H1 (cell line): ENCODE data around the gene CHPF2. TPM values are rescaled to one million over a fixed set of nuclear protein-coding genes. Genes with fewer than 3 reads are reported as not detected.

Experiments used
- CTCF ChIA-PET: fragments of 300-600 bp; sonication (Branson Sonifier 250); formaldehyde crosslinking; loops from one replicate; lab custom pipeline; 2021; ENCODE audit not compliant: partially characterized antibody; lab: Charles Lee
- POLR2A ChIA-PET: fragments of 300-600 bp; sonication (Branson Sonifier 250); formaldehyde crosslinking; loops from one replicate; lab custom pipeline; 2021; ENCODE audit warnings: inconsistent platforms; ENCODE audit not compliant: partially characterized antibody; lab: Charles Lee
- DNase-seq, 2 experiments: peaks; one replicate each; pipeline versions ENCODE4 v3.0.0 to v3.0.0-alpha.2; 2010 to 2022; ENCODE audit warnings: low spot score in 2 of 2, low read depth in 1 of 2, mixed read lengths in 1 of 2
- FAIRE-seq: peaks from 2 replicates; lab custom pipeline; 2011; peaks lifted over from hg19 to GRCh38; lab: Jason Lieb, UNC
- H2AFZ ChIP-seq: 2 replicates; pipeline ENCODE4 v1.8.1; 2012; ENCODE audit warnings: low read length, inconsistent platforms
- H2AK5ac ChIP-seq: 2 replicates; pipeline ENCODE4 v1.6.1; 2013; ENCODE audit warnings: low read depth, low read length
- H2BK120ac ChIP-seq: replicated peaks from 2 replicates; pipeline ENCODE3; 2013; ENCODE audit warnings: low read depth, low read length, inconsistent platforms
- H2BK12ac ChIP-seq: 2 replicates; pipeline ENCODE4 v1.6.1; 2013; ENCODE audit warnings: low read depth, low read length
- H2BK15ac ChIP-seq: 2 replicates; pipeline ENCODE4 v1.6.1; 2013; ENCODE audit warnings: low read length
- H2BK20ac ChIP-seq: 2 replicates; pipeline ENCODE4 v1.6.1; 2013; ENCODE audit warnings: low read length
- H2BK5ac ChIP-seq: 2 replicates; pipeline ENCODE4 v1.6.1; 2013; ENCODE audit warnings: low read depth, low read length
- H3K14ac ChIP-seq: 2 replicates; pipeline ENCODE4 v1.6.1; 2013; ENCODE audit warnings: inconsistent platforms; ENCODE audit not compliant: insufficient read length
- H3K18ac ChIP-seq: 2 replicates; pipeline ENCODE4 v1.6.1; 2013; ENCODE audit warnings: low read length; ENCODE audit errors: extremely low read depth
- H3K23ac ChIP-seq: 2 replicates; pipeline ENCODE4 v1.6.1; 2013; ENCODE audit warnings: inconsistent platforms; ENCODE audit not compliant: insufficient read length
- H3K23me2 ChIP-seq: 2 replicates; pipeline ENCODE4 v1.6.1; 2013; ENCODE audit warnings: low read depth, low read length
- H3K27ac ChIP-seq: 2 replicates; pipeline ENCODE4 v1.6.1; 2011; ENCODE audit warnings: low read depth, low read length, inconsistent platforms
- H3K27me3 ChIP-seq, 4 experiments: replicated peaks in 1 of 4; 1 replicate in 1 of 4; 2 replicates in 3 of 4; pipeline versions ENCODE4 v1.6.1 to v1.8.1; 2011 to 2013; ENCODE audit warnings: low read length in 3 of 4, mild to moderate bottlenecking in 3 of 4, inconsistent platforms in 2 of 4, mixed read lengths in 2 of 4, moderate library complexity in 1 of 4; ENCODE audit not compliant: control insufficient read depth in 3 of 4, insufficient read depth in 3 of 4; ENCODE audit errors: extremely low read depth in 1 of 4
- H3K36me3 ChIP-seq, 4 experiments: 2 replicates each; pipeline versions ENCODE4 v1.6.1 to v1.8.1; 2011 to 2013; ENCODE audit warnings: mild to moderate bottlenecking in 4 of 4, low read length in 3 of 4, moderate library complexity in 2 of 4, control low read depth in 1 of 4, inconsistent platforms in 1 of 4; ENCODE audit not compliant: insufficient read depth in 4 of 4, control insufficient read depth in 2 of 4
- H3K4ac ChIP-seq: replicated peaks from 2 replicates; pipeline ENCODE3; 2013; ENCODE audit warnings: low read length, low read depth, mixed read lengths, inconsistent platforms; ENCODE audit not compliant: insufficient read length
- H3K4me1 ChIP-seq, 4 experiments: replicated peaks in 1 of 4; 1 replicate in 1 of 4; 2 replicates in 3 of 4; pipeline versions ENCODE4 v1.6.1 to v1.8.1; 2011 to 2013; ENCODE audit warnings: low read length in 3 of 4, inconsistent platforms in 2 of 4, mixed read lengths in 1 of 4; ENCODE audit not compliant: insufficient read depth in 4 of 4, control insufficient read depth in 3 of 4
- H3K4me2 ChIP-seq, 2 experiments: 2 replicates each; pipeline versions ENCODE4 v1.6.1 to v1.8.1; 2011 to 2013; ENCODE audit warnings: low read depth in 2 of 2, low read length in 2 of 2, control low read depth in 1 of 2, inconsistent platforms in 1 of 2, mild to moderate bottlenecking in 1 of 2; ENCODE audit not compliant: insufficient read depth in 1 of 2
- H3K4me3 ChIP-seq, 4 experiments: fragments of 200-600, 300-600 bp in 1 of 4; sonication (generic), shearing (Covaris generic), sonication (Bioruptor Twin) in 1 of 4; 2 replicates each; pipeline versions ENCODE4 v1.5.1 to v1.8.1; 2011 to 2016; ENCODE audit warnings: low read length in 4 of 4, low read depth in 3 of 4, control low read depth in 2 of 4, inconsistent platforms in 2 of 4, mild to moderate bottlenecking in 2 of 4, mixed read lengths in 1 of 4, moderate library complexity in 1 of 4; ENCODE audit not compliant: insufficient read depth in 2 of 4; ENCODE audit errors: extremely low read depth in 1 of 4
- H3K56ac ChIP-seq: replicated peaks from 2 replicates; pipeline ENCODE3; 2013; ENCODE audit warnings: low read depth, mild to moderate bottlenecking, mixed read lengths, low read length, inconsistent platforms; ENCODE audit not compliant: insufficient read length
- H3K79me1 ChIP-seq: 2 replicates; pipeline ENCODE4 v1.6.1; 2013; ENCODE audit warnings: low read depth, low read length, control low read depth
- H3K79me2 ChIP-seq, 2 experiments: 2 replicates each; pipeline versions ENCODE4 v1.6.1 to v1.8.1; 2012 to 2013; ENCODE audit warnings: low read length in 2 of 2, mild to moderate bottlenecking in 2 of 2, inconsistent platforms in 1 of 2; ENCODE audit not compliant: insufficient read depth in 2 of 2, control insufficient read depth in 1 of 2
- H3K9ac ChIP-seq, 4 experiments: replicated peaks in 1 of 4; 1 replicate in 1 of 4; 2 replicates in 3 of 4; pipeline versions ENCODE4 v1.6.1 to v1.8.1; 2011 to 2013; ENCODE audit warnings: low read depth in 3 of 4, low read length in 3 of 4, control low read depth in 2 of 4, mild to moderate bottlenecking in 2 of 4, moderate library complexity in 2 of 4, inconsistent platforms in 1 of 4; ENCODE audit errors: extremely low read depth in 1 of 4
- H3K9me3 ChIP-seq, 2 experiments: 2 replicates each; pipeline versions ENCODE4 v1.6.1 to v1.8.1; 2012 to 2013; ENCODE audit warnings: mild to moderate bottlenecking in 2 of 2, moderate library complexity in 2 of 2, control low read depth in 1 of 2, inconsistent platforms in 1 of 2, low read depth in 1 of 2, low read length in 1 of 2, mixed read lengths in 1 of 2; ENCODE audit not compliant: insufficient read depth in 2 of 2
- H4K20me1 ChIP-seq, 2 experiments: replicated peaks in 1 of 2; 2 replicates each; pipeline versions ENCODE3 to v1.8.1; 2011 to 2013; ENCODE audit warnings: inconsistent platforms in 2 of 2, low read length in 2 of 2, mild to moderate bottlenecking in 1 of 2; ENCODE audit not compliant: insufficient read depth in 2 of 2, control insufficient read depth in 1 of 2
- H4K5ac ChIP-seq: 2 replicates; pipeline ENCODE4 v1.6.1; 2013; ENCODE audit warnings: low read length, low read depth, mixed read lengths, inconsistent platforms; ENCODE audit not compliant: insufficient read length
- H4K8ac ChIP-seq: 2 replicates; pipeline ENCODE4 v1.8.0; 2013; ENCODE audit warnings: mild to moderate bottlenecking, moderate library complexity, low read length, inconsistent platforms; ENCODE audit not compliant: insufficient read depth; ENCODE audit errors: extremely low read depth
- H4K91ac ChIP-seq: replicated peaks from 2 replicates; pipeline ENCODE3; 2013; ENCODE audit warnings: low read length, mixed read lengths, inconsistent platforms; ENCODE audit not compliant: insufficient read length
- BCL11A ChIP-seq, 2 experiments: IDR thresholded peaks; one replicate each; pipeline ENCODE4 v1.6.1; 2011; ENCODE audit warnings: low read depth in 2 of 2, low read length in 2 of 2, mild to moderate bottlenecking in 2 of 2
- CBX8 ChIP-seq: fragments of 300-800, 300-1000 bp; sonication (generic); IDR thresholded peaks from 2 replicates; pipeline ENCODE4 v1.7.1; 2016; ENCODE audit warnings: low read depth, low read length, borderline replicate concordance
- E2F6 ChIP-seq: IDR thresholded peaks from 2 replicates; pipeline ENCODE4 v1.6.1; 2012; ENCODE audit warnings: inconsistent platforms
- GTF2F1 ChIP-seq: IDR thresholded peaks from 2 replicates; pipeline ENCODE4 v1.6.1; 2012; ENCODE audit warnings: low read depth, low read length, improper control_type of control experiment, borderline replicate concordance
- KDM5A ChIP-seq: fragments of 200-600 bp; IDR thresholded peaks from 2 replicates; pipeline ENCODE4 v1.7.1; 2012; ENCODE audit warnings: mild to moderate bottlenecking, low read length, inconsistent platforms, mixed read lengths
- POLR2A ChIP-seq, 2 experiments: IDR thresholded peaks; 1 replicate in 1 of 2; 2 replicates in 1 of 2; pipeline ENCODE4 v1.6.1; 2011; ENCODE audit warnings: low read depth in 2 of 2, low read length in 2 of 2, mild to moderate bottlenecking in 2 of 2; ENCODE audit errors: control extremely low read depth in 1 of 2
- SP1 ChIP-seq: IDR thresholded peaks from 2 replicates; pipeline ENCODE4 v1.6.1; 2011; ENCODE audit warnings: low read depth, low read length
- TAF1 ChIP-seq: IDR thresholded peaks from 2 replicates; pipeline ENCODE4 v1.6.1; 2011; ENCODE audit warnings: mild to moderate bottlenecking, low read depth, low read length
- TAF7 ChIP-seq: optimal IDR thresholded peaks from 2 replicates; pipeline ENCODE3; 2011; ENCODE audit warnings: low read depth, mild to moderate bottlenecking, inconsistent platforms, low read length, moderate library complexity, borderline replicate concordance
- USF2 ChIP-seq: IDR thresholded peaks from 2 replicates; pipeline ENCODE4 v1.6.1; 2011; ENCODE audit warnings: low read length, improper control_type of control experiment
- YY1 ChIP-seq: IDR thresholded peaks from 2 replicates; pipeline ENCODE4 v1.6.1; 2011; ENCODE audit warnings: low read depth, mild to moderate bottlenecking, low read length
- WGBS, 2 experiments: shearing (Covaris generic) in 1 of 2; methylation state at CpG; one replicate each; pipeline versions ENCODE4 v1.1.6 to v1.1.7; 2013 to 2015; ENCODE audit warnings: low lambda C conversion rate in 2 of 2, mixed read lengths in 2 of 2, inconsistent platforms in 1 of 2, low coverage in 1 of 2, missing lambda C conversion rate in 1 of 2; ENCODE audit not compliant: insufficient replicate concordance in 2 of 2, insufficient coverage in 1 of 2, insufficient read length in 1 of 2; ENCODE audit errors: extremely low coverage in 1 of 2, missing lambda C conversion rate in 1 of 2; 5-methylcytosine and 5-hydroxymethylcytosine counted together
- polyA plus RNA-seq, 7 experiments: library from polyadenylated mRNA; depleted of rRNA in 3 of 7; stranded (reverse) in 5 of 7; unstranded in 2 of 7; fragments of >200 nt in 5 of 7; fragments of 200-250 nt in 2 of 7; gene quantifications; 1 replicate in 5 of 7; 2 replicates in 1 of 7; 4 replicates in 1 of 7; pipeline versions ENCODE4 v1.2.1 to v1.2.3, GENCODE V29; 2011 to 2013; ENCODE audit warnings: missing spikeins in 2 of 7, mixed read lengths in 2 of 7
- total RNA-seq: library from RNA; stranded (reverse); fragmentation: NEBNext Ultra II Directional; extraction: Animal tissue kit (Norgen Biotek cat#: 25700); gene quantifications from 2 replicates; pipeline ENCODE4 v1.2.1, GENCODE V29; 2021

Gene CHPF2
- total and polyA plus RNA-seq, 2 of the 8 experiments (the other 6 are each of a cell fraction or from before 2014, with no cell fraction given), result 14.4 to 20.6 TPM

- Histone ChIP-seq H3K4me1 (peaks cover 0 to 12% (median 3%) of the 10 kb centered on the region in 4 experiments; a peak in 3 of 7 replicates), H3K27me3 (peaks cover 0 to 13% (median 0%) of the 10 kb centered on the region in 4 experiments; a peak in 2 of 7 replicates), H3K23ac (no peak overlapping the region), H2BK20ac (no peak overlapping the region), H4K20me1 (no peaks in the 10 kb centered on the region), H4K5ac (no peak overlapping the region), H3K4me3 (no peak overlapping the region), H3K56ac (no peak overlapping the region), H4K8ac (peak overlapping the region; percentile 28; the same call in 1 of the 2 replicates), H4K91ac (no peak overlapping the region), H2BK15ac (no peak overlapping the region), H2BK5ac (no peak overlapping the region), H3K9ac (no peak overlapping the region), H3K14ac (no peak overlapping the region), H3K23me2 (peaks cover 5% of the 10 kb centered on the region; the same call in 1 of the 2 replicates), H3K79me2 (no peaks in the 10 kb centered on the region), H3K18ac (no peak overlapping the region), H3K4ac (no peak overlapping the region), H2BK120ac (no peak overlapping the region), H3K36me3 (no peaks in the 10 kb centered on the region), H3K4me2 (no peak overlapping the region), H2BK12ac (no peak overlapping the region), H3K27ac (no peak overlapping the region), H2AK5ac (no peak overlapping the region), H3K79me1 (no peaks in the 10 kb centered on the region), H2AFZ (no peak overlapping the region), H3K9me3 (no peaks in the 10 kb centered on the region)
- CTCF ChIA-PET, result interaction anchor here (0.6 to 2.3 kb wide), 7 partner anchors 8 to 202 kb away, joined by 3 to 7 read pairs (median 4); partner anchors contain the start of gene ASB10
- POLR2A ChIA-PET, result interaction anchor here (0.9 to 1.6 kb wide), 3 partner anchors 13 to 15 kb away, joined by 3 to 5 read pairs (median 4); no protein-coding TSS in a partner anchor
- FAIRE-seq (no peak), DNase-seq (no peak)
- 72% methylated on average over 19 of the region's 19 CpGs; no CpG with 5 or more reads in 1 of the 2 experiments for WGBS, 2 experiments
- TF ChIP-seq USF2 (no peak), TAF7 (no peak), POLR2A (IDR thresholded peaks at IDR 0.05; ENCODE audit: control extremely low read depth in 1 of 2, low read depth in 2 of 2, low read length in 2 of 2) (no peak), TAF1 (no peak), BCL11A (IDR thresholded peaks at IDR 0.05; ENCODE audit: low read depth in 2 of 2, low read length in 2 of 2) (no peak), KDM5A (no peak), SP1 (no peak), GTF2F1 (no peak), CBX8 (no peak), E2F6 (peak; percentile 39; the same call in 1 of the 2 replicates), YY1 (no peak)
Observed at GRCh38 chr7:151195616-151196450, 36.5 kb upstream of the CHPF2 start.
